Right hindlimb (tissue), 1 donor: ENCODE measurements around the gene FAT2.
"Not testable (repeated sequence)": the region's sequence is repeated elsewhere in the genome, so short reads cannot be mapped to it uniquely, and the experiment has no call there.

Experiments used
- DNase-seq: peaks from one replicate; pipeline ENCODE4 v3.0.0-alpha.2; 2018

The FAT2 gene

DNA sequence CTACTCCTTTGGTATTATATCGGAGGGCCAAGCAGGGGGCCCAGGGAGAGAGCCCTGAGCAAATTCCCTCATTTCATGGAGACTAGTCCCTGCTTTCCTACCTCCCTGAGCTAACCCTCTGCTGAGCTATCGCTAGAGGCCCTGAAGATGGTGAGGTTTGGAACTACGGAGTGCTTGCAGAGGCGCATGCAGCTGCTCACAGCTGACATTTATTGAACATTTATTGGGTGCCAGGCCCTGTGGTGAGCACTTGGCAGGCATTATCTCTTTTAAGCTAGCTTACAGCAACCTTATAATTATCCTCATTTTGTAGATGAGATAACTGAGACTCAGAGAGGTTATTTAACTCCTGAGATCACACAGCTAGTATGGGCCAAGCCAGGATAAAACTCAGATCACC lies 9.8 kb downstream of the FAT2 start:
- no peak for DNase-seq

DNA sequence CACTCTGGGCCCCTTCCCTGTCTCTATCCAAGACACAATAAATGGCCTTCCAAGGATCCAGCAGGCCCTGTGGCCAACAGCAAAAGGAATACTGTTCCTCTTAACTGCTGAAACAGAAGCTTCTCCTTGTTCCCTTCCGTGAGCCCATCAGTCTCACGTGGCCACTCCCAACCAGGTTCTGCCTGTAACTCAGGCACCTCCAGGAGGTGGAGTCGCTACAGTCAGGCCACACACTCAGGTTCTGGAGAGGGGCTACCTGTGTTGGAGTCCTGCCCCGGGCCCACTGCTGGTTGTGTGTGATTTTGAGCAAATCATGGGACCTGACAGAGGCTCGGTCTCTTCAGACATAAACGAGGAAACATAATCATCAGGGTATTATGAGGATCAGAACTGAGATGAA lies 10.3 kb downstream of the FAT2 start:
- DNase-seq = no peak

DNA sequence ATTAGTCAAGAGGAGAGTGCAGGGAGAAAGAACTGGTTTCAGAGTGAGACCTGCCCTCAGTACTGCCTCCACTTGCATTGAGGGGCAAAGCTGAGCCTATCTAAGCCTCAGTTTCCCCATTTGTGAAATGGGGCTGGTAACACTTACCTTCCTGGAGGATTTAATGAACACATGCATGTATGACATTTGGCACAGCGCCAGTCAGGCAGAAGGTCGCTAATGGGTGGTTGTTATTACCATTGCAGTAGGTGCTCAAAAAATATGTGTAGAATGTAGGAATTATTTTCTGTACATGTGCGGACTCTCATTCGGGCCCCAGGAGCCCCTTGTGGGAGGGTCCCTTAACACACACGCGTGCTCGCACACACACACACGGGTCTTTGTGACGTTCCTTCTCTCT lies 10.9 kb downstream of the FAT2 start:
- no peak for DNase-seq

DNA sequence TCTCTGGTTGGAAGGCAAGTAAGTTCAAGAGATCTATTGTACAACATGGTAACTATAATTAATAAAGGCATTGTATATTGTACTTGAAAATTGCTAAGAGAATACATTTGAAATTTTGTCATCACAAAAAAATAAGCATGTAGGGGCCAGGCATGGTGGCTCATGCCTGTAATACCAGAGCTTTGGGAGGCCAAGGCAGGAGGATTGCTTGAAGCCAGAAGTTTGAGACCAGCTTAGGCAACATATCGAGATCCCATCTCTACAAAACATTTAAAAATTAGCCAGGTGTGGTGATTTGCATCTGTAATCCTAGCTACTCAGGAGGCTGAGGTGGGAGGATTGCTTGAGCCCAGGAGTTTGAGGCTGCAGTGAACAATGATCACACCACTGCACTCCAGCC lies 12.0 kb downstream of the FAT2 start:
- not testable (repeated sequence) for DNase-seq

DNA sequence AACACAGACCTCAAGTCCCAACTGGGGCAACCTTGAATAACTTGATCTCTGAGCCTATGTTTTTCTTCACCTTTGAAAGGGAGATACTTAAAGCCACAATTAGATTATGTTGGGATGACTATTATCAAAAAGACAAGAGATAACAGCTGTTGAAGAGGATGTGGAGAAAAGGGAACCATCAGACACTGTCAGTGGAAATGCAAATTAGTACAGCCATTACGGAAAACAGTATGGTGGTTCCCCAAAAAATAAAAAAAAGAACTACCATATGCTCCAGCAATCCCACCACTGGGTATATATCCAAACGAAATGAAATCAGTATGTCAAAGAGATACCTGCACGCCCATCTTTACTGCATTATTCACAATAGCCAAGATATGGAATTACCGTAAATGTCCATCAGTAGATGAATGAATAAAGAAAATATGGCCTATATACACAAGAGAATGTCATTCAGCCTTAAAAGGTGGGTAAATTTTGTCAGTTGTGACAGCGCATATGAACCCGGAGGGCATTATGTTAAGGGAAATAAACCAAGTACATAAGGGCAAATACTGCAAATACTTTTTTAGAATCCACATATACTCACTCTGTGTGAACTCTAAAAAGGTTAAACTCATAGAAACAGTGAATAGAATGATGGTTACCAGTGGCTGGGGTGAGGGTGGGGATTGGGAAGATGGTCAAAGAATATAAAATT lies 12.7 kb downstream of the FAT2 start:
- no peak for DNase-seq

DNA sequence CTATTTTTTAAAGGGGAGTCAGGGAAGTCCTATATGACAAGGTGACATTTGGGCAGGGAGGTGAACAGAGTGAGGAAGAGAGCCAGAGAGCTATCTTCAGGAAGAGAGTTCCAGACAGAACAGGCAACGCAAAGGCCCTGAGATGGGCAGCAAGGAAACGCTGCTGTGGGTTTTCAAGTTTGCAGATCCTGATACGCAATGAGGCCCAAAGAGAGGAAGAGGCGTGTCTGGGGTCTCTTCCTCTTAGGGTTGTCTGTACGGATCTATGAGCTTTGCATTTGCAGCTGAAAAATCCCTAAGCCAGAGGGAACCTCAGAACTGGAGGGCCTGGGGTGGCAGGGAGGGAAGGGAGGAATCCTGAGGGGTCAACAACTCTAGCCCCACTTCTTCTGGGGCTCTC lies 13.6 kb downstream of the FAT2 start:
- DNase-seq = no peak

DNA sequence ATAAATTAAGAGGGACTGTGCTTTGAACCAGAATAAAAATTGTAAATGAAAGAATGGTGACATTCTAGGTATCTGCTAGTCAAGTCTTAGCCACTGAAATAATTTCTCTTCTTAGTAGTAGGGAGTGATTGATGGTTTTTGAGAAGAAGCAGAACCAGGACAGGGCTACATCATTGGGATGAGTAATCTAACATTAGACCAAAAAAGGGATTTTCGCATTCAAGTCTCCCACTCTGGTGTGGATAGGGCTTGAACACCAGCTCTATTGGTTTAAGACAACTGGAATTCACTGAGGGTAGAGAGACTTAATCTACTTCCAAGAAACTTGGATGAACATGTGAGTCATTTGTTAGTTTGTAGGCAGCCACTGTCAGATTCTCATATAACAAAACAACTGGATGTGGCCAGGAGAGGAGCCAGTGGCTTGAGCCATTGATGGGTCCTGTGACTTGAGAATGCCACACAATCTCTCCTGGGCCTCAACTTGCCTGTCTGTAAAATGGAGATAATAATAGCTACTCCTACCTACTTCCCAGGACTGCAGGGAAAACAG lies 16.6 kb downstream of the FAT2 start:
- DNase-seq = no peak

DNA sequence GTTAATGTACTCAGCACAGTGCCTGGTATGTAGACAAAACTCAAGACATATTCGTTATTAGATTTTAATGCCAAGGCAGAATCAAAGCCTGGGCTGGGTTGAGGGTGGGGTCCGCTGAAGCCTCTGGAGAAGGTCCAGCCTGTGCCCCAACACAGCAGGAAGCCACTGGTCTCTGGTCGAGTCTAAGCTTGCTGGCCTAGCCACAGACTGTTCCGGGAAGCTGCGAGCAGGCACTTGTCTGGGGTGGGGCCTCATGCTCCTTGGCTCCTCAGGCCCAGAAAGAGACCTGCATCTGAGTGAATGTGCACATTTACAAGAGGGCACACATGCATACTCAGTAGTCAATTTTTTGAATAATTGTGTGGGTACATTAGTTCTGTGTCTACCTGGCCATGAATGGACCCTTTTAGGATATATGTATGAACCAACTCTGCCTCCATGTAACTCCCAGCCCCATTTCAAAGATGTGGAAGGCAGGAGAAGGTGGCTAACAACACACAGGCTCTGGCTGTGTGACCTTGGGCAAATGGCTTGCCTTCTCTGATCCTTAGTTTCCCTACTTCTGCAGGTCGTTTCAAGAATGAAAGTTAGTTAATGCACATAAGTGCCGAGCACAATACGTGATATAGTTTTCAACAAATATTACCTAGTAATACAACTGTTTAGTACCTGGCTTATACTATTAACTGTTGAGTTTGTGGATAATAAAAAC lies 18.3 kb downstream of the FAT2 start:
- DNase-seq = no peak

DNA sequence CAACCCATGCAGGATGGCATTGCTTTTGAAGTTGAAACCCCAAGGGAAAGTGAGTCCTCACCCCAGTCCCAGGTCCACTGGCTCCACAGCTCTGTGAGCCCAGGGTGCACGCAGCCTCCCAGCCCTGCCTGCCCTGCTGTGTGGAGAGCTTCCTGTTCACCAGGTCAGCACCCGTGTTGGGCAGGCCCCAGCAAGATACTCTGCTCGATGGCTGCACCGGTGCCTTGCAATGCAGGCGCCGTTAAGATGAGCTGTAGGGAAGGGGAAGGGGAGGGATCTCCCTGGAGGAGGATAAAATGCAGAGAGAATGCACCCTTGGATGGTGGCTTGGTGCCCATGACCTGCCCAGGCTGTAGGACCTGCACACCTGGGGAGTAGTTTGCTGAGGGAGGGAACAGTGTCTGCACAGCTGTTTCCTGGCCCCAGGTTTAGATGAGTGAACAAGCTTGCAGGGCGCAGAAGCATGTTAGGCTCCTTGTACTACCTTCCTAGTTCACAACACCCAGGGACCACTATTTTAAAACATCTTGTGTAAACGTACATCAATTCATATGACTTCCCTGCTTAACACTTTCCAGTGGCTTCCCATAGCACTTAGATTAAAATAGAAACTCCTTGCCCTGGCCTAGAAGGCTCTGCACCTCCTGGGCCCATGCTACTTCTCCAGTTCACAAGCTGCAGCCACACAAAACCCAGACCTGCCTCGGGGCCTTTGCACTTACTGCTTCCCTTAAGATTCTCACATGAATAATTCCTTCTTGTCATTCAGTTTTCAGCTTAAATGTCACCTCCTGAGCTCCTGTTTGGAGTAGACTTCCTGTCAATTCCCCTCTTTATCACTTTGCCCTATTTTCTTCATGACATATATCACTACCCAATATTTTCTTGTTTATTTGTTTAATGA lies 19.6 kb downstream of the FAT2 start:
- DNase-seq = no peak

DNA sequence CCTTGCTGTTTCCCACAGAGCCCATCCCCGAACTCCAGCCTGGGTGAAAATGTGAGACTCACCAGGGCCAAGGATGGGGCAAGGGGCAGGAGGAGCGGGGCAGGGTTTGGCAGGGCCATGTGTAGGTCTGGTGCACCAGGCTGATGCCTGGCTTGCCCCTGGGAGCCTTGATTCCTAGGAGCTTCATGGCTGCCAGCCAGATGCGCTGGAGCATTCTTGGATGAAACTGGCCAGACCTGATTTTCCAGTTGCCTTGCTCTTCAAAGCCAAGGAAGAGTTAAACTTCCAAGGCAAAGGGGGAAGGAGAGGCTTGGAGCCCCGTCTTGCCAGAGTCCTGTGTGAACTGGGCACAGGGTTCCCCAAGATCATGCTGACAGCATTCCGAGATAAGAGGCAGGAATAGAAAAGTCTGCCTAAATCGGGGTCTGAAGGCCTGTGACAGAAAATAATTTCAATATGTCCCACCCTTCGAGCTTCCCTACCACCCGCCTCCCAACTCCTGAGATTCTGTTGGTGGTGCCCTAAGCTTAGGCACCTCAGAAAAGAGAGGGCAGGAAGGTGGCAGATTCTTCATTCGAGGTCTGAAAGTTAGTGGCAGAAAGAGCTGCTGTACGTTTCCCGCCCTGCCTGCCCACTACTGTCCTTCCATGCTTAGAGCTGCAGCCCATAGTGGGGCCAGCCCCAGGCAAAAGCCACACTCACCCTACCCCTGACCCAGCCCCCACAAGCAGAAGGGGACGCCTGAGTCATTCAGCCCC lies 20.4 kb downstream of the FAT2 start:
- DNase-seq = no peak

DNA sequence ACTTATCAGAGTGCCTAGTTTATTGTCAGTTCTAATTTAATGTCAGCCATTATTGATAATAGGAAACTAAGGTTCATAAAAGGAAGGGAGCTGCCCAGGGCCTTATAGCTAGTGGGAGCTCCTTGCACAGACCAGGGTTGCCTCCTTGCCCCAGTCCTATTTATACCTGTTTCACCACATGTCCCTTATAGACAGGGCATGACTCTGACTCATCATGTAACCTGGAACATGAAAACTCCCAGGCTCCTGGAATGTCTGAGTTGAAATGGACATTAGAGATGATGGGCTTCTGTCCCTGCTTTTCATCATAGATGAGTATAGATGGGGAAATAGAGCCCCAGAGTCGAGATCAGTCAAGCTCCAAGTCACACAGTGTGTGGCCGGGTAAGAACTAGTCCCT lies 21.1 kb downstream of the FAT2 start:
- DNase-seq = no peak

DNA sequence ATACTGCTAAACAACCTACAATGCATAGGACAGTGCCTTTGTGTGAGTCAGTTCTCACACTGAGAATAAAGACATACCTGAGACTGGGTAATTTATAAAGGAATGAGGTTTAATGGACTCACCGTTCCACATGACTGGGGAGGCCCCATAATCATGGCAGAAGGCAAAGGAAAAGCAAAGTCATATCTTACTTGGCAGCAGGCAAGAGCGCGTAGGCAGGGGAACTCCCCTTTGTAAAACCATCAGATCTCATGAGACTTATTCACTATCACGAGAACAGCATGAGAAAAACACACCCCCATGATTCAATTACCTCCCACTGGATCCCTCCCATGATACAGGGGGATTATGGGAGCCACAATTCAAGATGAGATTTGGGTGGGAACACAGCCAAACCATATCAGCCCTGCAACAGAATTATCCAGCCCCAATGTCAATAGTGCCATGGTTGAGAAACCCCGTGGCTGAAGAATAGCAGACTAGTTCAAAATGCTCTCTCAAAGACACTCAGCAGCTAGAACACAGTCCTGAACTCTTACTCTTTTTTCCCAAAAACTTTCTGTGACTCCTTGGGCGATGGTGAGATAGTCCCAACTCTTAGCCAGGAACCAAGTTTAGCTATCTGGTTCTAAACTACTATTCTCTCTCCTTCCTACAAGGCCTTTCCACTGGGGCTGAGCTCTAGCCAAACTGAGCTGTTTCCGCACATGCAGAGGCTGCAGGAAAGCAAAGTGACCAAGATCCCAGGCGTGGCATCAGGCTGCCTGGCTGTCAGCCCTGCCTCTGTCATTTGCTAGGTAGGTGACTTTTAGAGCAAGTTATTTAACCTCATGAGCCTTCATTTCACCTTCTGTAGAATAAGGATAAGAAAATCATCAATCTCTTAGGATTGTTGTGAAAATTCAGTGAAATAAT lies 21.7 kb downstream of the FAT2 start:
- DNase-seq = no peak

DNA sequence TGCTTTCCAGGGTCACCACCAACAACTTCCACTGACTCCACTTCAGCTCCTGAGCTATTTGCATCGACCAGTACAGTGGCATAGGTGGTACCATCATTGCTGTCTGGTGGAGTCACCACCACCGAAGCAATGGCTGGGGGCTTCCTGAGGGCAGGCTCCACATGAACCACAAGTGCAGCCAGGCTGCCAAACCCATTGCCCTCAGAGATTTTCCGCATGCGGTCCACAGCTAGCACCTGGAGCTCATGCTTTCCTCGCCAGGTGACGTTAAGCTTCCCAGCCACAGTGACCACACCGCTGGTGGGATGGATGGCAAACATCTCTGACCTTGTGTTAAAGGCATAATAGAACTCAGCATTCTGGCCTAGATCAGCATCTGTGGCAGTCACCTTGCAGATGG lies 23.1 kb downstream of the FAT2 start:
- no peak for DNase-seq

DNA sequence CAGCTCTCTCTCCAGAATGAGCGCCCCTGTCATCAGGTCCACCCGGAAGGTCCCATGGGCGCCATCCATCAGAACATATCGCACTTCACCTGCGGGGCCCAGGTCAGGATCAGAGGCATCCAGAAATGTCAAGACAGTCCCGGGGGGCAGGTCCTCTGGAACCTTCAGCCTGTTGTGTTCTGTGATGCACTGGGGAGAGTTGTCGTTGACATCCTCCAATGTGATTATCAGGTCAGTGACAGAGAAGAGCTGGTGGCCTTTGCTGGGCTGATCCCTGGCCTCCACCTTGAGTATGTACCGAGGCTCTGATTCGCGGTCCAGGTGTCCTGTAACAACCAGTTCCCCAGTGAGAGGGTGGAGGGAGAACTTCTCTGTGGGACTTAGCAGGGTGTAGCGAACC lies 25.2 kb downstream of the FAT2 start:
- DNase-seq = no peak

DNA sequence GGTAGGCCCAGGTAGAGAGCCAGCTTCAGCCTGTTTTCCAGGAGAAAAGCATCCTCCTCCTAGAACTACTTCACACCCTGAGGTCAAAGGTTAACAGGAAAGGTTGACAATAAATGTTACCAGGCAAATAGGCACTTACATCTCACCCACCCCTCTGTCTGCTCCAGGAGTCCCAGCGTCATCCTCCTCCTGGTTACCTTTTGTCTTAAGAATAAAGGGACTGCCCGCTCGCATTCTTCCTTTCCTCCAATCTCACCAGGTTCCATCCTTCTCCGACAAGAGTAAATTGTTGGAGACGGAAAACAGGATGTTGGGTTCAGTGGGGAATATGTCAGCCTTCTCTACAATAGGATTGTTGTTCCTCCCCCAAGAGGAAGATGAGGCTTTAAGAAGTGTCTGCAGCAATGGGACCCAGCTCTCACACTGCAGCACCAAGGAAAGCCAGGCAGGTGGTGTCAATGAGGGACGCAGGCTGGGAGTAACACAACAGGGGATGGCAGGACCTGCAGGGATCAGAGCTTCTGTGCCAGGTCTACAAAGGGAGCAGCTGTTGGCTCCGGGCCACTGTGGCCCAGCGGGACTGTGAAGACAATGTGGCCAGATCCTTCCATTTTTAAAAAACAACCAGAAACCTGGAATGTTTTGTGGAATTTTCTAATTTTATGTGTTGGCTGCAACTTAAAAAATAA lies 29.0 kb downstream of the FAT2 start:
- no peak for DNase-seq

DNA sequence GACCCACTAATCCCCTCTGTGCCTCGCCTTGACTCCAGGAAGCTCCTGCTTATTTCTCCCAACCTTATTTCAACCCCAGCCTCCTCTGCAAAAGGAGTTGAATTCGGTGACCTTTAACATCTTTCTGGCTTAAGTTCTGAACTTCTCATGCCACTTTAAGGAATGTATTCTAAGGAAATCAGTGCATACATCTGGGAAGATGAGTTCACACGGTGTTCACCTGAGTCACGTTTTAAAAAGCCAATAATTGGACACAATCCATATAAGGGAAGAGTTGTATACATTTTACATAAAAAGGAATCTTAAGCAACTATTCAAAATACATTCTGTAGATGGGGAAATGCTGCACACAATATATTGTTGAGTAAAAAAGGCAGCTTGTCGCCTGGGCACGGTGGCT lies 33.2 kb downstream of the FAT2 start:
- DNase-seq = no peak

DNA sequence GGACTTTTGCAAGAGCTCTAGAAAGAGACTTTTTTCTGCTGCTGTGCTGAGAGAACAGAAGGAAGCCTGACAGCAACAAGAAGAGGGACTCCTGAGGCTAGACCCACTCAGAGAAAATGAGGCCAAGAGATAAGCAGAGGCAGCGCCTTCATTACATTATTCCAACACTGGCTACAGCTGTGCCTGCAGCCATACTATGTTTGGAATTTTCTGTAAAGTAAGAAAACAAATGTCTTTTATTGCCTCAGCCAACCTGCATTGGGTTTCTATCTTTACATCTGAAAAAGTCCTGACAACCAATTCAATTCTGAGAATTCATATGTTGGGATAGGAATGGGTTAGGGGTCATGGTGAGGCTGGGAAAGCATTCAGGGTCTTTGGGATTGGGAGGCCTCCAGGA lies 33.7 kb downstream of the FAT2 start:
- DNase-seq = no peak

DNA sequence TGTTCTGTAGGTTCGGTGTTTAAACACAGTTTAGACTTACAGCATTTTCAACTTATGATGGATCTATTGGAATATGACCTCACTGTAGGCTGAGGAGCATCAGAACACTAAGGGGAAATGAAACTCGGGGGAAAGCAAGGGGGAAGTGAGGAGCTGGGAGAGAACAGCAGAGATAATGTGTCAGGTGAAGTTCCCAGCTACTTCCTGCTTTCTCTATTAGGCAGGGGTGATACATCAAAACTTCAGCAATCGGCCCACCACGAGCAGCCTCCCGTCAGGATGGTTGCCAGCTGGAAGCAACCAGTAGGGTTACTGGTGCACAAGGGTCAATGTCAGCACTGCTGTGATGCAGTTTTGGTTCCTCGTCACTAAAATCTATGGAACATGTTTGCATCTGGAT lies 34.3 kb downstream of the FAT2 start:
- no peak for DNase-seq

DNA sequence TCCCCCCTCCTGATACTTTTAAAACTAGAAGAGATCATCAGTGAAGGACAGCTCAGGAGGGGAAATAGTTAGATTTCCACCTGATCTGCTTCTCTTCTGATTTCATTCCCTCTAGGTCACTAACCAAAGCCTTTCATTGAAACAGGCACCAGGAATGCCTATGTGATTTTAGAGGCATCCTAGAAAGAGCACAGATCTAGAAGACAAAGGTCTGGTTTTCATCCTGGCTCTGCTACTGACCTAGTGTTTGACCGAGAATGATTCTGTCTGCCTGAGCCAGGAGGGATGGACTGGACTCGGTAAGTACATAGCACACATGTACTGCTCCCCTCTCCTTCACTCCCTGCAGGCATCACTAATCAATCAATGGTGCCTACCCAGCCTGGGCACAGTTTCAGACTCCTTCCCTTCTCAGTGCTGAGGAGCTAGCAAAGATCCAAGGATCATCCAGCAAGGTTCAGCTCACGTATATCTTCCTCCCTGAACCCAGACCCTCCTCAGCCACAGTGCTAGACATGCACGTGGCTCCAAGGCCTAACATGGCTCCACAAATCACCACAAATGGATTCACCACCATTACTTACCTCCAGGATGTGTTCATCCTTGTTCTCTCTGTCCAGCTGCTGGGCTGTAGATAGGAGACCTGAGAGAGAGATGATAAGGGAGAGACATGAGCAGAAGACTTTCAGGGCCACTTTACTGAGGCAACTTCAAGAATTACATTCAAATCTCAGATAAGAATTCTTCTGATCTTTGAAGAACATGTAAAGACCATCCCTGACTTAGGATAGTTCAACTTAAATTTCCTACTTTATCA lies 35.2 kb downstream of the FAT2 start:
- DNase-seq = no peak

DNA sequence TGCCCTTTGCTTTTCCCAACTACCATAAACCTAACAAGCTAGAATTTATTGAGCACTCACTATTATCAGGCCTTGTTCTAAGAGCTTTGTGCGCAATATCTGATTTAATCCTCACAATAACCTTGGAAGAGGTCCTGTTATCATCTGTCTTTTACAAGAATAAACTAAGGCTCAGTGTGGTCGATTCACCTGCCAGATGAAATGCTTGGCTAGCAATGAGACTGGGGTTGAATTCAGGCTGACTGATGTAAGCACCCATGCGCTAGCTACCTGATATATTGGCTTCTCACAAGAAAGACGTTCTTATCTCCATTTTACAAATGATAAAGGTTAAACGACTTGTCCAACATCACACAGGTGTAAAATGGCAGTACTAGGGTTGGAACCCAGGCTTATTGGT lies 37.4 kb downstream of the FAT2 start:
- no peak for DNase-seq
